ENCODE data around the gene HYDIN.
"Not testable (repeated sequence)": the region's sequence is repeated elsewhere in the genome, so short reads cannot be mapped to it uniquely, and the experiment has no call there.

- TF ChIP-seq, protein P1, sequence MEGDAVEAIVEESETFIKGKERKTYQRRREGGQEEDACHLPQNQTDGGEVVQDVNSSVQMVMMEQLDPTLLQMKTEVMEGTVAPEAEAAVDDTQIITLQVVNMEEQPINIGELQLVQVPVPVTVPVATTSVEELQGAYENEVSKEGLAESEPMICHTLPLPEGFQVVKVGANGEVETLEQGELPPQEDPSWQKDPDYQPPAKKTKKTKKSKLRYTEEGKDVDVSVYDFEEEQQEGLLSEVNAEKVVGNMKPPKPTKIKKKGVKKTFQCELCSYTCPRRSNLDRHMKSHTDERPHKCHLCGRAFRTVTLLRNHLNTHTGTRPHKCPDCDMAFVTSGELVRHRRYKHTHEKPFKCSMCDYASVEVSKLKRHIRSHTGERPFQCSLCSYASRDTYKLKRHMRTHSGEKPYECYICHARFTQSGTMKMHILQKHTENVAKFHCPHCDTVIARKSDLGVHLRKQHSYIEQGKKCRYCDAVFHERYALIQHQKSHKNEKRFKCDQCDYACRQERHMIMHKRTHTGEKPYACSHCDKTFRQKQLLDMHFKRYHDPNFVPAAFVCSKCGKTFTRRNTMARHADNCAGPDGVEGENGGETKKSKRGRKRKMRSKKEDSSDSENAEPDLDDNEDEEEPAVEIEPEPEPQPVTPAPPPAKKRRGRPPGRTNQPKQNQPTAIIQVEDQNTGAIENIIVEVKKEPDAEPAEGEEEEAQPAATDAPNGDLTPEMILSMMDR (IDR thresholded peaks at IDR 0.05) = not testable (repeated sequence)
- not testable (repeated sequence) for TF ChIP-seq POLR2A (IDR thresholded peaks at IDR 0.05)
Observed at GRCh38 chr16:71080262-71080661, 150.3 kb downstream of the HYDIN start.
